GM10266 (cell line): ENCODE results near the gene BAG5.

Source experiments
- DNase-seq: peaks from one replicate; pipeline ENCODE4 v3.0.0; 2012; ENCODE audit errors: extremely low spot score
- CTCF ChIP-seq: IDR thresholded peaks from 2 replicates; pipeline ENCODE4 v1.5.1; 2012; ENCODE audit warnings: mild to moderate bottlenecking, low read depth; ENCODE audit not compliant: control insufficient read depth, insufficient read depth; ENCODE audit errors: missing control alignments

BAG5 gene

GRCh38 chr14:103507751-103508150, 54.7 kb downstream of the BAG5 start:
- DNase-seq, result no peak
- peak; percentile 2 for TF ChIP-seq CTCF
